Loucy (cell line): ENCODE measurements around the gene WLS.

Experiments used
- H2AFZ ChIP-seq: fragments of 200-600 bp; sonication (generic); 2 replicates; pipeline ENCODE4 v1.6.0; 2016; ENCODE audit warnings: antibody characterized with exemption, mild to moderate bottlenecking, low read length, moderate library complexity
- H3F3A ChIP-seq: fragments of 200-600 bp; 2 replicates; pipeline ENCODE4 v1.6.0; 2016; ENCODE audit warnings: antibody characterized with exemption, low read depth, mild to moderate bottlenecking
- H3K27me3 ChIP-seq: fragments of 200-600 bp; sonication (generic); 2 replicates; pipeline ENCODE4 v1.6.1; 2014; ENCODE audit warnings: low read length, mild to moderate bottlenecking; ENCODE audit not compliant: insufficient read depth, poor library complexity, severe bottlenecking
- H3K36me3 ChIP-seq: fragments of 200-600 bp; sonication (generic); 2 replicates; pipeline ENCODE4 v1.6.1; 2016; ENCODE audit warnings: low read length; ENCODE audit not compliant: insufficient read depth
- H3K4me1 ChIP-seq: fragments of 200-600 bp; sonication (generic); 2 replicates; pipeline ENCODE4 v1.5.1; 2014; ENCODE audit warnings: low read length, mild to moderate bottlenecking; ENCODE audit not compliant: insufficient read depth, poor library complexity, severe bottlenecking
- H3K4me2 ChIP-seq: fragments of 200-600 bp; sonication (generic); 2 replicates; pipeline ENCODE4 v1.6.0; 2014; ENCODE audit warnings: antibody characterized with exemption, low read length, low read depth, mild to moderate bottlenecking; ENCODE audit not compliant: poor library complexity, severe bottlenecking
- H3K4me3 ChIP-seq: fragments of 200-600 bp; sonication (generic); 2 replicates; pipeline ENCODE4 v1.5.1; 2014; ENCODE audit warnings: low read length, mild to moderate bottlenecking, mixed read lengths; ENCODE audit not compliant: poor library complexity, severe bottlenecking
- H3K79me2 ChIP-seq: fragments of 200-600 bp; sonication (generic); 2 replicates; pipeline ENCODE4 v1.6.1; 2014; ENCODE audit warnings: low read length; ENCODE audit not compliant: insufficient read depth
- H3K9ac ChIP-seq: fragments of 200-600 bp; sonication (generic); 2 replicates; pipeline ENCODE4 v1.6.0; 2014; ENCODE audit warnings: mild to moderate bottlenecking, low read depth, low read length, moderate library complexity; ENCODE audit not compliant: poor library complexity, severe bottlenecking
- H3K9me2 ChIP-seq: fragments of 200-600 bp; sonication (generic); replicated peaks from 2 replicates; pipeline ENCODE4 v1.6.1; 2016; ENCODE audit warnings: low read depth, low read length, mixed read lengths
- H3K9me3 ChIP-seq: fragments of 200-600 bp; sonication (generic); 2 replicates; pipeline ENCODE4 v1.6.1; 2014; ENCODE audit warnings: mild to moderate bottlenecking, antibody characterized with exemption, low read length, low read depth; ENCODE audit not compliant: insufficient read depth
- H4K20me1 ChIP-seq: fragments of 200-600 bp; sonication (generic); 2 replicates; pipeline ENCODE4 v1.6.0; 2014; ENCODE audit warnings: antibody characterized with exemption, low read length, mild to moderate bottlenecking; ENCODE audit not compliant: insufficient read depth, poor library complexity, severe bottlenecking
- CTCF ChIP-seq: fragments of 200-600 bp; sonication (generic); conservative IDR thresholded peaks from 2 replicates; pipeline ENCODE4 v1.5.1; 2014; ENCODE audit warnings: mild to moderate bottlenecking, antibody characterized with exemption, low read length
- EZH2phosphoT487 ChIP-seq: fragments of 200-600 bp; IDR thresholded peaks from 2 replicates; pipeline ENCODE4 v1.6.1; 2018; ENCODE audit warnings: antibody characterized with exemption, mild to moderate bottlenecking, moderate library complexity, borderline replicate concordance

WLS gene

GRCh38 chr1:68142036-68142435 is 90.3 kb downstream of the WLS start:
- no peaks in the 10 kb centered on the region for H3K4me1 ChIP-seq
- no peak overlapping the region for H3K4me2 ChIP-seq
- no peak overlapping the region for H3K4me3 ChIP-seq
- no peak overlapping the region for H3K9ac ChIP-seq
- H2AFZ ChIP-seq, result no peak overlapping the region
- H3K9me3 ChIP-seq, result no peaks in the 10 kb centered on the region
- TF ChIP-seq CTCF (no peak), EZH2phosphoT487 (no peak)
- no peaks in the 10 kb centered on the region for H4K20me1 ChIP-seq
- no peaks in the 10 kb centered on the region for H3F3A ChIP-seq
- H3K36me3 ChIP-seq, result no peaks in the 10 kb centered on the region
- no peaks in the 10 kb centered on the region for H3K27me3 ChIP-seq
- H3K9me2 ChIP-seq, result no peaks in the 10 kb centered on the region
- H3K79me2 ChIP-seq, result no peaks in the 10 kb centered on the region

GRCh38 chr1:68141071-68142021 is 91.0 kb downstream of the WLS start:
- Histone ChIP-seq H3K9me2 (no peaks in the 10 kb centered on the region), H3K9me3 (no peaks in the 10 kb centered on the region), H3F3A (no peaks in the 10 kb centered on the region), H3K4me2 (no peak overlapping the region), H4K20me1 (no peaks in the 10 kb centered on the region), H3K4me3 (no peak overlapping the region), H3K79me2 (no peaks in the 10 kb centered on the region), H3K4me1 (no peaks in the 10 kb centered on the region), H3K36me3 (no peaks in the 10 kb centered on the region), H3K27me3 (no peaks in the 10 kb centered on the region), H3K9ac (no peak overlapping the region), H2AFZ (no peak overlapping the region)
- TF ChIP-seq CTCF, result no peak
- TF ChIP-seq EZH2phosphoT487, result no peak

- no peak overlapping the region for H3K4me2 ChIP-seq
- H3K4me1 ChIP-seq, result no peaks in the 10 kb centered on the region
- no peaks in the 10 kb centered on the region for H3K36me3 ChIP-seq
- H3K79me2 ChIP-seq, result no peaks in the 10 kb centered on the region
- no peaks in the 10 kb centered on the region for H4K20me1 ChIP-seq
- H3K9me2 ChIP-seq, result no peaks in the 10 kb centered on the region
- no peaks in the 10 kb centered on the region for H3K9me3 ChIP-seq
- H2AFZ ChIP-seq, result no peak overlapping the region
- H3K27me3 ChIP-seq, result no peaks in the 10 kb centered on the region
- H3K4me3 ChIP-seq, result no peak overlapping the region
- TF ChIP-seq EZH2phosphoT487 (no peak), CTCF (no peak)
- H3K9ac ChIP-seq, result no peak overlapping the region
- H3F3A ChIP-seq, result no peaks in the 10 kb centered on the region
Measured at GRCh38 chr1:68140536-68140935, 91.8 kb downstream of the WLS start.
